Measurements from ENCODE around the gene UNC13C. TPM values are rescaled to one million over a fixed set of nuclear protein-coding genes. Genes with fewer than 3 reads are reported as not detected.

Gene UNC13C
- total RNA-seq, 1 donor from 2014 or later: 0.18 TPM

GRCh38 chr15:54046093-54046492 is 67.9 kb downstream of the UNC13C start:
- no peak overlapping the region for H2AFZ ChIP-seq (ENCODE audit: low read depth, low read length)
- H3K4me3 Mint-ChIP-seq (ENCODE audit: unreplicated experiment): no peak overlapping the region
- TF ChIP-seq CTCF (IDR thresholded peaks at IDR 0.05; ENCODE audit: insufficient read depth, low read depth, low read length): no peak
- no peak for TF ChIP-seq EZH2 (IDR thresholded peaks at IDR 0.05; ENCODE audit: insufficient read depth, low read length)
- H3K9me3 ChIP-seq (ENCODE audit: insufficient read depth, low read depth, low read length): no peaks in the 10 kb centered on the region
- H3K9me3 Mint-ChIP-seq (ENCODE audit: unreplicated experiment): no peaks in the 10 kb centered on the region
- H3K36me3 Mint-ChIP-seq (ENCODE audit: low read depth, unreplicated experiment): no peaks in the 10 kb centered on the region
- H3K27me3 Mint-ChIP-seq (ENCODE audit: low read depth, unreplicated experiment): no peaks in the 10 kb centered on the region
- H3K79me2 ChIP-seq (ENCODE audit: insufficient read depth, low read length): no peaks in the 10 kb centered on the region
- no peaks in the 10 kb centered on the region for H3K36me3 ChIP-seq (ENCODE audit: insufficient read depth, low read length)
- H3K27me3 ChIP-seq (ENCODE audit: insufficient read depth, low read length): no peaks in the 10 kb centered on the region
- H3K9ac ChIP-seq (ENCODE audit: low read length): no peak overlapping the region
- no peaks in the 10 kb centered on the region for H4K20me1 ChIP-seq (ENCODE audit: insufficient read depth, low read length)
- FAIRE-seq (no peak), DNase-seq (ENCODE audit: low read depth) (no peak)
- no peak overlapping the region for H3K4me3 ChIP-seq (ENCODE audit: insufficient read depth, low read depth, low read length)
- no peaks in the 10 kb centered on the region for H3K4me1 ChIP-seq (ENCODE audit: insufficient read depth, low read length)
- H3K4me1 Mint-ChIP-seq (ENCODE audit: low read depth, unreplicated experiment): no peaks in the 10 kb centered on the region
- H3K4me2 ChIP-seq (ENCODE audit: low read length): no peak overlapping the region
- H3K27ac Mint-ChIP-seq (ENCODE audit: unreplicated experiment): no peak overlapping the region
- no peak overlapping the region for H3K27ac ChIP-seq (ENCODE audit: low read depth, low read length)

- Histone ChIP-seq H4K20me1 (ENCODE audit: insufficient read depth, low read length) (no peaks in the 10 kb centered on the region), H3K9ac (ENCODE audit: low read length) (no peak overlapping the region), H2AFZ (ENCODE audit: low read depth, low read length) (no peak overlapping the region), H3K4me1 (ENCODE audit: insufficient read depth, low read length) (no peaks in the 10 kb centered on the region), H3K27me3 (ENCODE audit: insufficient read depth, low read length) (no peaks in the 10 kb centered on the region), H3K9me3 (ENCODE audit: insufficient read depth, low read depth, low read length) (no peaks in the 10 kb centered on the region), H3K36me3 (ENCODE audit: insufficient read depth, low read length) (no peaks in the 10 kb centered on the region), H3K27ac (ENCODE audit: low read depth, low read length) (no peak overlapping the region), H3K4me3 (ENCODE audit: insufficient read depth, low read depth, low read length) (no peak overlapping the region), H3K79me2 (ENCODE audit: insufficient read depth, low read length) (no peaks in the 10 kb centered on the region), H3K4me2 (ENCODE audit: low read length) (no peak overlapping the region)
- no peaks in the 10 kb centered on the region for H3K36me3 Mint-ChIP-seq (ENCODE audit: low read depth, unreplicated experiment)
- H3K27ac Mint-ChIP-seq (ENCODE audit: unreplicated experiment): no peak overlapping the region
- no peaks in the 10 kb centered on the region for H3K9me3 Mint-ChIP-seq (ENCODE audit: unreplicated experiment)
- DNase-seq (ENCODE audit: low read depth): no peak
- H3K27me3 Mint-ChIP-seq (ENCODE audit: low read depth, unreplicated experiment): no peaks in the 10 kb centered on the region
- FAIRE-seq: no peak
- no peaks in the 10 kb centered on the region for H3K4me1 Mint-ChIP-seq (ENCODE audit: low read depth, unreplicated experiment)
- no peak overlapping the region for H3K4me3 Mint-ChIP-seq (ENCODE audit: unreplicated experiment)
- TF ChIP-seq EZH2 (IDR thresholded peaks at IDR 0.05; ENCODE audit: insufficient read depth, low read length): no peak
- no peak for TF ChIP-seq CTCF (IDR thresholded peaks at IDR 0.05; ENCODE audit: insufficient read depth, low read depth, low read length)
These were observed 86.1 kb downstream of the UNC13C start for GRCh38 chr15:54064365-54064764.

GRCh38 chr15:54066403-54066802 is 88.2 kb downstream of the UNC13C start:
- TF ChIP-seq CTCF (IDR thresholded peaks at IDR 0.05; ENCODE audit: insufficient read depth, low read depth, low read length): no peak
- TF ChIP-seq EZH2 (IDR thresholded peaks at IDR 0.05; ENCODE audit: insufficient read depth, low read length): no peak
- DNase-seq (ENCODE audit: low read depth) (no peak), FAIRE-seq (no peak)
- H3K9me3 Mint-ChIP-seq (ENCODE audit: unreplicated experiment): no peaks in the 10 kb centered on the region
- no peaks in the 10 kb centered on the region for H4K20me1 ChIP-seq (ENCODE audit: insufficient read depth, low read length)
- no peaks in the 10 kb centered on the region for H3K27me3 Mint-ChIP-seq (ENCODE audit: low read depth, unreplicated experiment)
- no peak overlapping the region for H3K4me2 ChIP-seq (ENCODE audit: low read length)
- H3K4me3 ChIP-seq (ENCODE audit: insufficient read depth, low read depth, low read length): no peak overlapping the region
- no peak overlapping the region for H3K9ac ChIP-seq (ENCODE audit: low read length)
- no peaks in the 10 kb centered on the region for H3K79me2 ChIP-seq (ENCODE audit: insufficient read depth, low read length)
- no peaks in the 10 kb centered on the region for H3K4me1 ChIP-seq (ENCODE audit: insufficient read depth, low read length)
- H3K9me3 ChIP-seq (ENCODE audit: insufficient read depth, low read depth, low read length): no peaks in the 10 kb centered on the region
- H3K27me3 ChIP-seq (ENCODE audit: insufficient read depth, low read length): no peaks in the 10 kb centered on the region
- H3K4me3 Mint-ChIP-seq (ENCODE audit: unreplicated experiment): no peak overlapping the region
- H3K36me3 Mint-ChIP-seq (ENCODE audit: low read depth, unreplicated experiment): no peaks in the 10 kb centered on the region
- no peaks in the 10 kb centered on the region for H3K4me1 Mint-ChIP-seq (ENCODE audit: low read depth, unreplicated experiment)
- no peaks in the 10 kb centered on the region for H3K36me3 ChIP-seq (ENCODE audit: insufficient read depth, low read length)
- no peak overlapping the region for H2AFZ ChIP-seq (ENCODE audit: low read depth, low read length)
- no peak overlapping the region for H3K27ac ChIP-seq (ENCODE audit: low read depth, low read length)
- H3K27ac Mint-ChIP-seq (ENCODE audit: unreplicated experiment): no peak overlapping the region

All from astrocyte (in vitro differentiated cells and primary cell).